Measurements from ENCODE around the gene RAB3D. TPM values are rescaled to one million over a fixed set of nuclear protein-coding genes. Genes with fewer than 3 reads are reported as not detected.
"Not testable (repeated sequence)": the region's sequence is repeated elsewhere in the genome, so short reads cannot be mapped to it uniquely, and the experiment has no call there.

RAB3D gene
- polyA plus RNA-seq, 1 experiment, result 12.0 TPM

DNA sequence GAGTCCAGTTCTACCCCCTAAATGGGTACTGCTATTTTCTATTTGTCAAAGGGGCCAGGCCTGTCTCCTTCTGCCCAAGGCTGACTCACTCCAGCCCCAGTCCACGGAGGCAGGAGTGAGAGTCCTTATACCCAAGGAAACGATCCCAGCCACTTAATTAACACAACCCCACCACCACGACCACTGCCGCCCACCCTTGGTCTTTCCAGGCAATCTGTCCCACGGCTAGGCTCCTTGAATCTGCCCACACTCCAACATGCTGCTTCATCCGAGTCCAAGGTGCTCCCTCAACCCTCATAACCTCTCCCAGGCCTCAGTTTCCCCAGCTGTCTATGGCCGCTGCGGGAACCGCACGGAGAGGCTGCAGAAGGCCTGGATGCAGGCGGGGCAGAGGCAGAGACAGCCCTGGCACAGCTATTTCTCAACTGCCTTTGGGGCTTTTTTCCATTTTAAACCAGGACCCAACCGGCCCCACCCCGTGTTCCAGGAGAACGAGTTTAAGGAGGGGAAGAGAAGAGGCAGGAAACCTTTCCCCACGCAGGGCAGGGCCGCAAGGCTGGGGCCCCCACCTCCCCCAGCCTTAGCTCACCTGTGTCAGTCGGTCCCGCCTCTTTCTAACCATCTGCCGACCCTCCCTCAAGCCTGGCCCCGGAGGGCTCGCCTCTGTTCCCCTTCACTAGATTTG is 746 bp downstream of the RAB3D start:
- Histone ChIP-seq H3K4me3 (ENCODE audit: low read depth, low read length) (peak overlapping the region; percentile 67), H3K36me3 (ENCODE audit: control insufficient read depth, insufficient read depth, low read length) (peaks cover 9% of the 10 kb centered on the region), H3K27me3 (ENCODE audit: control insufficient read depth, insufficient read depth, low read length) (no peaks in the 10 kb centered on the region)
- CTCF ChIA-PET, result interaction anchor here (0.6 to 2.2 kb wide), 4 partner anchors 31 to 144 kb away, joined by 3 to 10 read pairs (median 4); no protein-coding TSS in a partner anchor
- TF ChIP-seq, protein P1, sequence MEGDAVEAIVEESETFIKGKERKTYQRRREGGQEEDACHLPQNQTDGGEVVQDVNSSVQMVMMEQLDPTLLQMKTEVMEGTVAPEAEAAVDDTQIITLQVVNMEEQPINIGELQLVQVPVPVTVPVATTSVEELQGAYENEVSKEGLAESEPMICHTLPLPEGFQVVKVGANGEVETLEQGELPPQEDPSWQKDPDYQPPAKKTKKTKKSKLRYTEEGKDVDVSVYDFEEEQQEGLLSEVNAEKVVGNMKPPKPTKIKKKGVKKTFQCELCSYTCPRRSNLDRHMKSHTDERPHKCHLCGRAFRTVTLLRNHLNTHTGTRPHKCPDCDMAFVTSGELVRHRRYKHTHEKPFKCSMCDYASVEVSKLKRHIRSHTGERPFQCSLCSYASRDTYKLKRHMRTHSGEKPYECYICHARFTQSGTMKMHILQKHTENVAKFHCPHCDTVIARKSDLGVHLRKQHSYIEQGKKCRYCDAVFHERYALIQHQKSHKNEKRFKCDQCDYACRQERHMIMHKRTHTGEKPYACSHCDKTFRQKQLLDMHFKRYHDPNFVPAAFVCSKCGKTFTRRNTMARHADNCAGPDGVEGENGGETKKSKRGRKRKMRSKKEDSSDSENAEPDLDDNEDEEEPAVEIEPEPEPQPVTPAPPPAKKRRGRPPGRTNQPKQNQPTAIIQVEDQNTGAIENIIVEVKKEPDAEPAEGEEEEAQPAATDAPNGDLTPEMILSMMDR (IDR thresholded peaks at IDR 0.05; ENCODE audit: insufficient read depth, low read depth, low read length), result no peak
- POLR2A ChIA-PET, result no interaction called here
- no peak for DNase-seq (ENCODE audit: low read depth)

DNA sequence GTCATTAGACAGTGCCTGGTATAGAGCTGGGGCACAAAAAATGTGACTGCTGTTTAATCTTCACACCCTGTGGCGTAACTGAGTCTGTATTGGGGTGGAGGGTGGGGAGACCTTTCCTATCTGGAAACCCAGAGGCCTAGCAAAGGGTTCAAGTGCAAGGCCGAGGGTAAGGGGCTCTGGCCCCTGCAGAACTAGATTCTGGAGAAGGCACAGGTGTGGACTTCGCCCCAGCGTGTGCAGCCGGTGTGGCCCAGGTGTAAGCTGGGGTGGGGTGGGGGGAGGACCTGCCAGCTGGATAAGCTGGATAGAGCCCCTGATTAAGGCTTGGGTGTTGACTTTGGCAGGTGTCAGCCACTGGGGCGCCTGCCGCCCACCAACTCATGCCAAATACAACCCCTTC is 1.3 kb downstream of the RAB3D start:
- peaks cover 9% of the 10 kb centered on the region for H3K36me3 ChIP-seq (ENCODE audit: control insufficient read depth, insufficient read depth, low read length)
- no peak overlapping the region for H3K4me3 ChIP-seq (ENCODE audit: low read depth, low read length)
- DNase-seq (ENCODE audit: low read depth), result no peak
- H3K27me3 ChIP-seq (ENCODE audit: control insufficient read depth, insufficient read depth, low read length), result no peaks in the 10 kb centered on the region
- TF ChIP-seq, protein P1 (IDR thresholded peaks at IDR 0.05; ENCODE audit: insufficient read depth, low read depth, low read length), result no peak
- ChIA-PET POLR2A (no interaction called here), CTCF (interaction anchor here (0.6 to 1.9 kb wide), 3 partner anchors 13 to 123 kb away, joined by 3 to 6 read pairs (median 3); no protein-coding TSS in a partner anchor)

DNA sequence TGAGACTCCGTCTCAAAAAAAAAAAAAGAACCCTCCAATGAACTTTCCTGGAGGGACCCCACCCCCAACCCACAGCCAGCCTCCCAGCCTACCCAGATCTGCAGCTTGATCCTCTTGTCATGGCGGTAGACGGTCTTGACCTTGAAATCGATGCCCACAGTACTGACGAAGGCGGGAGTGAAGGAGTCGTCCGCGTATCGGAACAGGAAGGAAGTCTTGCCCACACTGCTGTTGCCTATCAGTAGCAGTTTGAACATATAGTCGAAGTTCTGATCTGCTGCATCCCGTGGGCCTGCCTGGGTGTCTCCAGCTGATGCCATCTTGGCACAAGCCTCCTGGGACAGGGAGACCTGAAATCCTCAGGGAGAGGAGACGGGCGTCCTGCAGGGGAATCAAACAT is 2.4 kb downstream of the RAB3D start:
- ChIA-PET CTCF (interaction anchor here (1.9 kb wide), 1 partner anchor 12 kb away, joined by 6 read pairs; no protein-coding TSS in a partner anchor), POLR2A (no interaction called here)
- peaks cover 7% of the 10 kb centered on the region for H3K36me3 ChIP-seq (ENCODE audit: control insufficient read depth, insufficient read depth, low read length)
- no peak overlapping the region for H3K4me3 ChIP-seq (ENCODE audit: low read depth, low read length)
- DNase-seq (ENCODE audit: low read depth), result no peak
- no peaks in the 10 kb centered on the region for H3K27me3 ChIP-seq (ENCODE audit: control insufficient read depth, insufficient read depth, low read length)
- TF ChIP-seq, protein P1 (IDR thresholded peaks at IDR 0.05; ENCODE audit: insufficient read depth, low read depth, low read length), result no peak

DNA sequence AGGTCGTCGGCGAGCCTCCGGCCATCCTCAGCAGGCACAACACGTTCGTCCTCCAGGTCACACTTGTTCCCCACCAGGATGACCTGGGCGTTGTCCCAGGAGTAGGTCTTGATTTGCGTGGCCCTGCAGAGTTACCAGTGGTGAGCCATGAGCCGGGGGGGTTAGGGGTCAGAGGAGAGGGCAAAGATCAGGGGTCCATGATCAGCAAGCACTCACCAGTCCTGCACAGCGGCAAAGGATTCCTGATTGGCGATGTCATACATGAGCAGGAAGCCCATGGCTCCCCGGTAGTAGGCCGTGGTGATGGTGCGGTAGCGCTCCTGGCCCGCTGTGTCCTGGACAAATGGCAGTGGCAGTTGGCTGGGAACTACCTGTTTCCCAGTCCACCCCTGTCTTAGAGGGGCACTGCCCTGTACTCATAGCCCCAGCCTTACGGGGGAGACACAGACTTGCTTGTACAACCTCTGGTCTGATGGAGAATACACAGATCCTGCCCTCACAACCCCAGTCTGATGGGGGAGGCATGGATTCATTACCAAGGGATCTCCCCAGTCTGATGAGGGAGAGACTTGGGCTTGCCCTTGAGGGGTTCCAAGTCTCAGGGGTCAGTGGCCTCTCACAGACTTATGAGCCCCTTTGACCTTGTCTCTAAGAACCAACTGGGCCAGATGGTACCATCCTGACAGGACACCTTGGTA is 3.9 kb downstream of the RAB3D start:
- Histone ChIP-seq H3K27me3 (ENCODE audit: control insufficient read depth, insufficient read depth, low read length) (no peaks in the 10 kb centered on the region), H3K4me3 (ENCODE audit: low read depth, low read length) (no peak overlapping the region), H3K36me3 (ENCODE audit: control insufficient read depth, insufficient read depth, low read length) (peaks cover 7% of the 10 kb centered on the region)
- POLR2A ChIA-PET, result no interaction called here
- TF ChIP-seq, protein P1 (IDR thresholded peaks at IDR 0.05; ENCODE audit: insufficient read depth, low read depth, low read length), result no peak
- CTCF ChIA-PET, result no interaction called here
- DNase-seq (ENCODE audit: low read depth), result no peak

DNA sequence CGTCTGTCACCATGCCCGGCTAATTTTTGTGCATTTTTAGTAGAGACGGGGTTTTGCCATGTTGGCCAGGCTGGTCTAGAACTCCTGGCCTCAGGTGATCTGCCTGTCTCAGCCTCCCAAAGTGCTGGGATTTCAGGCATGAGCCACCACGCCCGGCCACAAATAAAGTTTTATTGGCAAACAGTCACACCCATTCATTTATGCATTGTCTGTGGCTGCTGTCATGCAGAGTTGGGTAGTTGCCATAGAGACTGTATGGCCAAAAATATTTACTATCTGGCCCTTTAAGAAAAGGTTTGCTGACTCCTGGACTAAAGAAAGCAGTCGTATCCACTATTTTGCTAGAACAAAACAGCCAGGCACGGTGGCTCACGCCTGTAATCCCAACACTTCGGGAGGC is 5.6 kb downstream of the RAB3D start:
- POLR2A ChIA-PET; DNase-seq (ENCODE audit: low read depth); H3K36me3 ChIP-seq (ENCODE audit: control insufficient read depth, insufficient read depth, low read length); H3K4me3 ChIP-seq (ENCODE audit: low read depth, low read length); H3K27me3 ChIP-seq (ENCODE audit: control insufficient read depth, insufficient read depth, low read length): not testable (repeated sequence)
- CTCF ChIA-PET, result interaction anchor here (0.6 kb wide), 1 partner anchor 8 kb away, joined by 3 read pairs; no protein-coding TSS in a partner anchor

Measured in BJ (cell line).